GM12875 (cell line): Measurements from ENCODE around the gene CA9.

Experiments
- H3K4me3 ChIP-seq: one replicate; pipeline ENCODE4 v1.5.1; 2011; ENCODE audit warnings: low read depth, low read length, control low read depth
- CTCF ChIP-seq: IDR thresholded peaks from 2 replicates; pipeline ENCODE4 v1.5.1; 2011; ENCODE audit warnings: low read depth, mild to moderate bottlenecking, control low read depth, inconsistent platforms, low read length, moderate library complexity, borderline replicate concordance; ENCODE audit not compliant: insufficient read depth

The CA9 gene

GRCh38 chr9:35681341-35682002, 7.7 kb downstream of the CA9 start:
- TF ChIP-seq CTCF, result no peak
- H3K4me3 ChIP-seq, result no peak overlapping the region

- no peak overlapping the region for H3K4me3 ChIP-seq
- TF ChIP-seq CTCF, result no peak
Measured at GRCh38 chr9:35682051-35682450, 8.3 kb downstream of the CA9 start.

- TF ChIP-seq CTCF, result no peak
- H3K4me3 ChIP-seq, result no peak overlapping the region
Measured at GRCh38 chr9:35682520-35683315, 9.0 kb downstream of the CA9 start.

- no peak overlapping the region for H3K4me3 ChIP-seq
- no peak for TF ChIP-seq CTCF
Measured at GRCh38 chr9:35683323-35683722, 9.6 kb downstream of the CA9 start.

GRCh38 chr9:35684921-35685320, 11.2 kb downstream of the CA9 start:
- no peak for TF ChIP-seq CTCF
- no peak overlapping the region for H3K4me3 ChIP-seq

- no peak for TF ChIP-seq CTCF
- no peak overlapping the region for H3K4me3 ChIP-seq
Measured at GRCh38 chr9:35685506-35685905, 11.8 kb downstream of the CA9 start.
